Adrenal gland (tissue), 5 donors: ENCODE measurements around the gene USP34.

Experiments used
- POLR2A ChIP-seq, 2 donors: fragments of 450-650 bp; IDR thresholded peaks; one replicate each; pipeline ENCODE4 v1.6.1; 2017; ENCODE audit warnings: antibody characterized with exemption in 2 of 2, mild to moderate bottlenecking in 2 of 2, moderate library complexity in 1 of 2
- TF ChIP-seq, protein P1 (sequence below), 6 experiments: fragments of 450-650 bp in 4 of 6; fragments of 200-600 bp in 2 of 6; sonication (generic) in 1 of 6; IDR thresholded peaks; 1 replicate in 5 of 6; 2 replicates in 1 of 6; pipeline versions ENCODE4 v1.5.1 to v1.8.0; 2016 to 2021; ENCODE audit warnings: antibody characterized with exemption in 6 of 6, mild to moderate bottlenecking in 2 of 6, moderate library complexity in 1 of 6
- donor health status: DM: no; HTN: no; CAD: no.

DNA sequence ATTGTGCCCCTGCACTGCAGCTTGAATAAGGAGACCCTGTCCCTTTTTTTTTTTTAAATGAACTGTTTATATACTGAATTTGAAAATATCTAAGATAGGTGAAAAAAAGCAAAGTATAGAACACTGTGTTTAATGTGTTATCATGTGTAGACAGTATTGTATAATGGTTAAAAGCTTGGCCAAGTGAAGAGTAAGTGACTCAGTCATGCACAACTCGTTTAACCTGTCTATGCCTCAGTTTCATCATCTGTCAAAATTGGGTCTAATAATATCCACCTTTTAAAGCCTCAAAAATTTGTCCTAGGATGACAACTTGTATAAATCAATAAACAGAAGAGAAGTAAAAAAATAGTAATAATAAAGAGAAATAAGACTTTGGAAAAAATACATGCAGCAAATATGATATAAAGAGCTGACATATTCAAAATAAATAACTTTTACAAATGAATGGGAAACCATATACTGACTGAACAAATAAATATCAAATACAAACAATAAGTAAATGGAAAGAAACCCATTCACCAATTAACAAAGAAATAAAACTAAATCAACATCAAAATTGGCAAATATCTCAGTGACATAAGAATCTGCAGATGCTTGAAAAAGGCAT, 195.2 kb downstream of the USP34 start:
- TF ChIP-seq, protein P1, sequence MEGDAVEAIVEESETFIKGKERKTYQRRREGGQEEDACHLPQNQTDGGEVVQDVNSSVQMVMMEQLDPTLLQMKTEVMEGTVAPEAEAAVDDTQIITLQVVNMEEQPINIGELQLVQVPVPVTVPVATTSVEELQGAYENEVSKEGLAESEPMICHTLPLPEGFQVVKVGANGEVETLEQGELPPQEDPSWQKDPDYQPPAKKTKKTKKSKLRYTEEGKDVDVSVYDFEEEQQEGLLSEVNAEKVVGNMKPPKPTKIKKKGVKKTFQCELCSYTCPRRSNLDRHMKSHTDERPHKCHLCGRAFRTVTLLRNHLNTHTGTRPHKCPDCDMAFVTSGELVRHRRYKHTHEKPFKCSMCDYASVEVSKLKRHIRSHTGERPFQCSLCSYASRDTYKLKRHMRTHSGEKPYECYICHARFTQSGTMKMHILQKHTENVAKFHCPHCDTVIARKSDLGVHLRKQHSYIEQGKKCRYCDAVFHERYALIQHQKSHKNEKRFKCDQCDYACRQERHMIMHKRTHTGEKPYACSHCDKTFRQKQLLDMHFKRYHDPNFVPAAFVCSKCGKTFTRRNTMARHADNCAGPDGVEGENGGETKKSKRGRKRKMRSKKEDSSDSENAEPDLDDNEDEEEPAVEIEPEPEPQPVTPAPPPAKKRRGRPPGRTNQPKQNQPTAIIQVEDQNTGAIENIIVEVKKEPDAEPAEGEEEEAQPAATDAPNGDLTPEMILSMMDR (IDR thresholded peaks at IDR 0.05): no peak
- no peak for TF ChIP-seq POLR2A (IDR thresholded peaks at IDR 0.05)
